ENCODE results near the gene TAOK3.

DNA sequence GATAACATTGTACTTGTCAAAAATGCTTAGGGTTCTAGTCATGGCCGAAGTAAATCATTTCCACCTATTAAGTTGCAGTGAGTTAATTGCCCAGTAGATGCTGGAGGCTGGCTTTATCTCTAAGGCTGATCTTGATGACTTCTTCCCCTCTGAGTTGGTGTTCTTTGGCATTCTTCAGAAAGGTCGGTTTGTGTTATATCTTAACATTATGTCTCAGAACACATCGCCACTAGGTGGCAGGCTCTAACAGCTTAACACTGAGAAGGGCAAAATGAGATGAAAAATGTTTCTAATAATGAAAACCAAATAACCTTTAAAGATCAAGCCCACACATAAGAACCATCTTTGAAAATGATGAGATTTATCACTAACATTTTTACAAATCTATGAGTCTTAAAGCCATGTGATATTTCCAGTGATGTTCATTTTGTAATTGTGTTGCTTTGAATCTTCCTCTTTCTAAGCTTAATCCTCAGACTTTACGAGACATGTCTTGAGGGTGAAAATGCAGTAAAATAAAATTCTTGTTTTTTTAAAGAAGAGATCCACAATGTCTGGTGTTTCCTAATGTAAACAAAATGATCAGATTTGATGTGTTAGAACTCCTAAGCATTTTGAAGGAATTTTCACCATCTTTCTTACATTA is 32.3 kb upstream of the TAOK3 start:
- TF ChIP-seq, protein P1, sequence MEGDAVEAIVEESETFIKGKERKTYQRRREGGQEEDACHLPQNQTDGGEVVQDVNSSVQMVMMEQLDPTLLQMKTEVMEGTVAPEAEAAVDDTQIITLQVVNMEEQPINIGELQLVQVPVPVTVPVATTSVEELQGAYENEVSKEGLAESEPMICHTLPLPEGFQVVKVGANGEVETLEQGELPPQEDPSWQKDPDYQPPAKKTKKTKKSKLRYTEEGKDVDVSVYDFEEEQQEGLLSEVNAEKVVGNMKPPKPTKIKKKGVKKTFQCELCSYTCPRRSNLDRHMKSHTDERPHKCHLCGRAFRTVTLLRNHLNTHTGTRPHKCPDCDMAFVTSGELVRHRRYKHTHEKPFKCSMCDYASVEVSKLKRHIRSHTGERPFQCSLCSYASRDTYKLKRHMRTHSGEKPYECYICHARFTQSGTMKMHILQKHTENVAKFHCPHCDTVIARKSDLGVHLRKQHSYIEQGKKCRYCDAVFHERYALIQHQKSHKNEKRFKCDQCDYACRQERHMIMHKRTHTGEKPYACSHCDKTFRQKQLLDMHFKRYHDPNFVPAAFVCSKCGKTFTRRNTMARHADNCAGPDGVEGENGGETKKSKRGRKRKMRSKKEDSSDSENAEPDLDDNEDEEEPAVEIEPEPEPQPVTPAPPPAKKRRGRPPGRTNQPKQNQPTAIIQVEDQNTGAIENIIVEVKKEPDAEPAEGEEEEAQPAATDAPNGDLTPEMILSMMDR (IDR thresholded peaks at IDR 0.05), result peak; percentile 64 to 69 (median 66)
- TF ChIP-seq POLR2A (IDR thresholded peaks at IDR 0.05), result no peak
